Lower lobe of right lung (tissue), 2 donors: ENCODE data around the gene RSRC1. TPM values are rescaled to one million over a fixed set of nuclear protein-coding genes. Genes with fewer than 3 reads are reported as not detected.

Experiments
- ATAC-seq, 2 donors: fragments of 200-7000 bp; cut with Tn5 transposase; one replicate each; pipeline ENCODE4 v1.9.1; 2020 to 2022; ENCODE audit warnings: mild to moderate bottlenecking in 2 of 2, moderate library complexity in 2 of 2
- DNase-seq: peaks from one replicate; pipeline ENCODE4 v3.0.0-alpha.2; 2020
- H3K27ac ChIP-seq: fragments of 200-600 bp; one replicate; pipeline ENCODE4 v1.8.0; 2022
- H3K27me3 ChIP-seq: fragments of 200-600 bp; one replicate; pipeline ENCODE4 v1.8.0; 2022; ENCODE audit warnings: low read depth
- H3K36me3 ChIP-seq: fragments of 200-600 bp; one replicate; pipeline ENCODE4 v1.8.0; 2022; ENCODE audit warnings: mild to moderate bottlenecking
- H3K4me1 ChIP-seq: fragments of 200-600 bp; one replicate; pipeline ENCODE4 v1.8.0; 2022
- H3K4me3 ChIP-seq: fragments of 200-600 bp; one replicate; pipeline ENCODE4 v1.8.0; 2022; ENCODE audit warnings: mild to moderate bottlenecking
- H3K9me3 ChIP-seq: fragments of 200-600 bp; one replicate; pipeline ENCODE4 v1.8.0; 2022
- intact Hi-C: fragments of 100-400 bp; cut with DNase I; formaldehyde crosslinking; loops from one replicate; pipeline ENCODE4 v1.11.0; 2022
- total RNA-seq: library from RNA; stranded (reverse); fragmentation: NEBNext Ultra II Directional; extraction: Animal tissue kit (Norgen Biotek cat#: 25700); gene quantifications from one replicate; pipeline ENCODE4 v1.2.1, GENCODE V29; 2021
- TF ChIP-seq, protein P1 (sequence below): fragments of 200-600 bp; IDR thresholded peaks from one replicate; pipeline ENCODE4 v1.8.0; 2022; ENCODE audit warnings: antibody characterized with exemption, mild to moderate bottlenecking
- donor health status: DM: no; HTN: yes; CAD: no; lungs with severe emphysema.

The RSRC1 gene
- total RNA-seq, 1 donor from 2014 or later = 29.8 TPM

DNA sequence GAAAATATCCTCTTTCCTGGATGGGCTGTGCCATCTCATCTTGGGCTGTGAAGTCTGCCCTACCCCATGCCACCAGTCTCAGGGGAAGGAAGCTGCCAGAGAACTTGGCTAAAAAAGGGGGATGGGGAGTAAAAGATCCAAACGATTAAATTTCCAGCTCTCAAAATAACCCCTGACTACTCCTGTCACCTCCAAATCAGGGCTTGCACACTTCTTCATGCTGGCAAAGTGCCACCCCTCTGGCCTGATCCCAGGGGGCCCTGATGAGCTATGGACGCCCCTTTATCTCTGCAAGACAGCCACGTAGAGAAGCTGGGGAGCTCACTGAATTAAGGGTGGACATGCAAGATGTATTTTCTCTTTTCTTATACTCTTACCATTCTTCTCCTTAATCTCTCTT is 459.9 kb downstream of the RSRC1 start:
- H3K9me3 ChIP-seq = no peaks in the 10 kb centered on the region
- DNase-seq (no peak), ATAC-seq (no peak)
- TF ChIP-seq, protein P1, sequence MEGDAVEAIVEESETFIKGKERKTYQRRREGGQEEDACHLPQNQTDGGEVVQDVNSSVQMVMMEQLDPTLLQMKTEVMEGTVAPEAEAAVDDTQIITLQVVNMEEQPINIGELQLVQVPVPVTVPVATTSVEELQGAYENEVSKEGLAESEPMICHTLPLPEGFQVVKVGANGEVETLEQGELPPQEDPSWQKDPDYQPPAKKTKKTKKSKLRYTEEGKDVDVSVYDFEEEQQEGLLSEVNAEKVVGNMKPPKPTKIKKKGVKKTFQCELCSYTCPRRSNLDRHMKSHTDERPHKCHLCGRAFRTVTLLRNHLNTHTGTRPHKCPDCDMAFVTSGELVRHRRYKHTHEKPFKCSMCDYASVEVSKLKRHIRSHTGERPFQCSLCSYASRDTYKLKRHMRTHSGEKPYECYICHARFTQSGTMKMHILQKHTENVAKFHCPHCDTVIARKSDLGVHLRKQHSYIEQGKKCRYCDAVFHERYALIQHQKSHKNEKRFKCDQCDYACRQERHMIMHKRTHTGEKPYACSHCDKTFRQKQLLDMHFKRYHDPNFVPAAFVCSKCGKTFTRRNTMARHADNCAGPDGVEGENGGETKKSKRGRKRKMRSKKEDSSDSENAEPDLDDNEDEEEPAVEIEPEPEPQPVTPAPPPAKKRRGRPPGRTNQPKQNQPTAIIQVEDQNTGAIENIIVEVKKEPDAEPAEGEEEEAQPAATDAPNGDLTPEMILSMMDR = no peak
- H3K27me3 ChIP-seq = no peaks in the 10 kb centered on the region
- H3K4me1 ChIP-seq = no peaks in the 10 kb centered on the region
- no peaks in the 10 kb centered on the region for H3K36me3 ChIP-seq
- intact Hi-C loops = no loop called here
- H3K27ac ChIP-seq = no peak overlapping the region
- no peak overlapping the region for H3K4me3 ChIP-seq

DNA sequence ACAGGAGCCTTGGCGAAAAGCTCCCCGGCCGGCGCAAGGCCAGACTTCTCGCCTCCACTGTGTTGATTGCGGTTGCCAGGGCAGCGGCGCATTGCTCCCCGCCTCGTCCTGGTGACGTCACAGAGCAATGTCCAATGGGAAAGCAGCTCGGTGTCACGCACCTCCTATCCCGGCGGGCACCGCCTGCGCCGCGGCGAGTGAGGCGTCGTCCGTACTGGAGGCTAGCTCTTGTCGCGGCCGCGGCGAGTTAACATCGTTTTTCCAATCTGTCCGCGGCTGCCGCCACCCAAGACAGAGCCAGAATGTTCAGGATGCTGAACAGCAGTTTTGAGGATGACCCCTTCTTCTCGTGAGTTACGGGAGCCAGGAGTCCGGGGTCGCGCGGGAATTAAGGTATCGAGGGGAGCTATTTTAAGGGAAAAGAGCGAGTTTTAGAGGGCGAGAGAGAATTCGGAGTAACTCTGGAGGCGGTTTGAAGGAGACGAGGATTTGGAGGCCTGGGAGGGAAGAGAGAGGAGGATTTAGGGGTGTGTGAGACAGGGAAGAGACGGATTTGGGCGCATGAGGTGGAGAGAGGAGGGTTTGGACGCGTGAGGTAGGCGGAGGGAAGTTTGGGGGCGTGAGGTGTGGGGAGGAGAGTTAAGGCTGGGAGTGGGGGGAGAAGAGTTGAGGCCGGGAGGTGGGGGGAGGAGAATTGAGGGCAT is 461.3 kb downstream of the RSRC1 start, which contains the start of gene MLF1:
TSS of gene MLF1 (plus strand) at position 196 of the 704 bp plus-strand sequence. CDS start at position 303, 107 bp downstream.
- no peaks in the 10 kb centered on the region for H3K4me1 ChIP-seq
- ATAC-seq (peak; percentile 100), DNase-seq (peak; percentile 97)
- intact Hi-C loops = no loop called here
- H3K27me3 ChIP-seq = no peaks in the 10 kb centered on the region
- H3K27ac ChIP-seq = peak within 1 kb of the TSS; percentile 78
- H3K9me3 ChIP-seq = no peaks in the 10 kb centered on the region
- TF ChIP-seq, protein P1 = no peak
- H3K4me3 ChIP-seq = peak within 1 kb of the TSS; percentile 64
- H3K36me3 ChIP-seq = no peaks in the 10 kb centered on the region

DNA sequence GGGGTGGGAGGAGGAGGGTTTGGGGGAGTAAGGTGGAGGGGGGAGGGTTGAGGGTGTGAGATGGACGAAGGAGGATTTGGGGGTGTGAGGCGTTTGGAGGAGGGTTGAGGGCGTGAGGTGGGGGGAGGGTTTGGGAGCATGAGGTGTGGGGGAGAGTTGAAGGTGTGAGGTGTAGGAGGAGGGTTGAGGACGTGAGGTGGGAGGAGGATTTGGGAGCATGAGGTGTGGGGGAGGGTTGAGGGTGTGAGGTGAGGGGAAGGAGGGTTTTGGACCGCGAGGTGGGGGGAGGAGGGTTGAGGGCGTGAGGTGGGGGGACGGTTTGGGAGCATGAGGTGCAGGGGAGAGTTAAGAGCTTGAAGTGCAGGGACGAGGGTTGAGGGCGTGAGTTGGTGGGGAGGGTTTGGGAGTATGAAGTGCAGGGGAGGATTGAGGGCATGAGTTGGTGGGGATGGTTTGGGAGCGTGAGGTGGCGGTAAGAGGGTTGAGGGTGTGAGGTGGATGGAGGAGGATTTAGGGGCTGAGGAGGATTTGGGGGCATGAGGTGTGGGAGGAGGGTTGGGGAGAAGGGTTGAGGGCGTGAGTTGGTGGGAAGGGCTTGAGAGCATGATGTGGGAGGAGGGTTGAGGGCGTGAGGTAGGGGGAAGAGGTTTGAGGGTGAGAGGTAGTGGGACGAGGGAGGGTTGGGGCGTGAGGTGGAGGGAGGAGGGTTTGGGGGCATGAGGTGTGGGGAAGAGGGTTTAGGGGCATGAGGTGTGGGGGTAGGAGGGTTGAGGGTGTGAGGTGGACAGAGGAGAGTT is 462.3 kb downstream of the RSRC1 start:
- TF ChIP-seq, protein P1 = no peak
- H3K27me3 ChIP-seq = no peaks in the 10 kb centered on the region
- intact Hi-C loops = no loop called here
- DNase-seq = no peak
- H3K36me3 ChIP-seq = no peaks in the 10 kb centered on the region
- no peak for ATAC-seq
- H3K4me3 ChIP-seq = no peak overlapping the region
- no peaks in the 10 kb centered on the region for H3K4me1 ChIP-seq
- no peak overlapping the region for H3K27ac ChIP-seq
- no peaks in the 10 kb centered on the region for H3K9me3 ChIP-seq

DNA sequence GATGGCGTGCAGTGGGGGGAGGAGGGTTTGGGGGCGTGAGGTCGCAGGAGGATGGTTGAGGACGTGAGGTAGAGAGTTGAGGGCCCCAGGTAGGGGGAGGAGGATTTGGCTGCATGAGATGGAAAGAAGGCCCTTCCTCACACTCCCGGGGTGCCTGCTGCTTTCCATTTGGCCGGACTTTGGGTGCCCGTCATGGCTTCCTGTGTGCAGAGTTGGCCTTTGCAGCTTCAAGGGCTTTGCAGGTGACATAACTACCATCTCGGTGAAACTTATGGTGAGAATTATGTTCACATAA is 462.8 kb downstream of the RSRC1 start:
- intact Hi-C loops = no loop called here
- H3K27me3 ChIP-seq = no peaks in the 10 kb centered on the region
- ATAC-seq (no peak), DNase-seq (no peak)
- no peaks in the 10 kb centered on the region for H3K9me3 ChIP-seq
- H3K4me3 ChIP-seq = no peak overlapping the region
- TF ChIP-seq, protein P1 = no peak
- H3K27ac ChIP-seq = no peak overlapping the region
- no peaks in the 10 kb centered on the region for H3K36me3 ChIP-seq
- no peaks in the 10 kb centered on the region for H3K4me1 ChIP-seq

DNA sequence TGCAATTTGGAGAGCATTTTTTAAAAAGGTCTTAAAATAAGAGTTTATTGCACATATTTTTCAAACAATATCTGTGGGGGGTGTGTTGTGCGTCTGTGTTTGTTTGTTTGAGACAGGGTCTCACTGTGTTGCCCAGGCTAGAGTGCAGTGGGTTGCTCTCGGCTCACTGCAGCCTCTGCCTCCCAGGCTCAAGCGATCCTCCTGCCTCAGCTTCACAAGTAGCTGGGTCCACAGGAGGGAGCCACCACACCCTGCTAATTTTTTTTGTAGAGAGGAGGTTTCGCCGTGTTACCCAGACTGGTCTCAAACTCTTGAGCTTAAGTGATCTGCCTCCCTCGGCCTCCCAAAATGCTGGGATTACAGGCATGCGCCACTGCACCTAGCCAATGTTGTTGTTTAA is 463.8 kb downstream of the RSRC1 start:
- TF ChIP-seq, protein P1 = no peak
- H3K27ac ChIP-seq = no peak overlapping the region
- no peak overlapping the region for H3K4me3 ChIP-seq
- DNase-seq = no peak
- H3K4me1 ChIP-seq = no peaks in the 10 kb centered on the region
- H3K27me3 ChIP-seq = no peaks in the 10 kb centered on the region
- no peaks in the 10 kb centered on the region for H3K9me3 ChIP-seq
- no peak for ATAC-seq
- intact Hi-C loops = no loop called here
- no peaks in the 10 kb centered on the region for H3K36me3 ChIP-seq
